SIG-M5 treated with dmso at 0.1 percent for 504 hours (cell line): Measurements from ENCODE around the gene MGAT5.
"Not testable (repeated sequence)": the region's sequence is repeated elsewhere in the genome, so short reads cannot be mapped to it uniquely, and the experiment has no call there.

Experiments
- DNase-seq: peaks from one replicate; lab custom pipeline; 2025; ENCODE audit not compliant: unreplicated experiment; lab: John Stamatoyannopoulos, UW

MGAT5 gene

GRCh38 chr2:134458950-134459349 is 205.1 kb downstream of the MGAT5 start:
- no peak for DNase-seq

- DNase-seq, result no peak
Measured at GRCh38 chr2:134459706-134460406, 206.0 kb downstream of the MGAT5 start.

- peak; percentile 67 for DNase-seq
Measured at GRCh38 chr2:134460583-134460998, 206.7 kb downstream of the MGAT5 start.

- DNase-seq, result no peak
Measured at GRCh38 chr2:134461511-134461910, 207.6 kb downstream of the MGAT5 start.

- no peak for DNase-seq
Measured at GRCh38 chr2:134462275-134462674, 208.4 kb downstream of the MGAT5 start.

GRCh38 chr2:134462791-134463698 is 209.2 kb downstream of the MGAT5 start:
- DNase-seq, result no peak

GRCh38 chr2:134463699-134464022 is 209.8 kb downstream of the MGAT5 start:
- DNase-seq, result no peak

- DNase-seq, result no peak
Measured at GRCh38 chr2:134465228-134466105, 211.6 kb downstream of the MGAT5 start.

- peak; percentile 7 for DNase-seq
Measured at GRCh38 chr2:134466141-134466540, 212.3 kb downstream of the MGAT5 start.

- no peak for DNase-seq
Measured at GRCh38 chr2:134468164-134468563, 214.3 kb downstream of the MGAT5 start.

- DNase-seq, result no peak
Measured at GRCh38 chr2:134468776-134469175, 214.9 kb downstream of the MGAT5 start.

GRCh38 chr2:134469516-134470115 is 215.7 kb downstream of the MGAT5 start:
- no peak for DNase-seq

- DNase-seq, result no peak
Measured at GRCh38 chr2:134470561-134471168, 216.8 kb downstream of the MGAT5 start.

- DNase-seq, result not testable (repeated sequence)
Measured at GRCh38 chr2:134476982-134477381, 223.1 kb downstream of the MGAT5 start.

- DNase-seq, result no peak
Measured at GRCh38 chr2:134479696-134480330, 225.9 kb downstream of the MGAT5 start.

- no peak for DNase-seq
Measured at GRCh38 chr2:134482131-134482723, 228.4 kb downstream of the MGAT5 start.

- DNase-seq, result no peak
Measured at GRCh38 chr2:134482766-134483340, 229.0 kb downstream of the MGAT5 start.

GRCh38 chr2:134489732-134490384 is 236.0 kb downstream of the MGAT5 start:
- DNase-seq, result no peak

GRCh38 chr2:134490559-134490958 is 236.7 kb downstream of the MGAT5 start:
- no peak for DNase-seq
